ENCODE data around the gene UGGT2.
"Not testable (repeated sequence)": the region's sequence is repeated elsewhere in the genome, so short reads cannot be mapped to it uniquely, and the experiment has no call there.

The UGGT2 gene

DNA sequence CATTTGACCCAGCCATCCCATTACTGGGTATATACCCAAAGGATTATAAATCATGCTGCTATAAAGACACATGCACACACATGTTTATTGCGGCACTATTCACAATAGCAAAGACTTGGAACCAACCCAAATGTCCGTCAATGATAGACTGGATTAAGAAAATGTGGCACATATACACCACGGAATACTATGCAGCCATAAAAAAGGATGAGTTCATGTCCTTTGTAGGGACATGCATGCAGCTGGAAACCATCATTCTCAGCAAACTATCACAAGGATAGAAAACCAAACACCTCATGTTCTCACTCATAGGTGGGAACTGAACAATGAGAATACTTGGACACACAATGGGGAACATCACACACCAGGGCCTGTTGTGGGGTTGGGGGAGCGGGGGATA is 2.2 kb downstream of the UGGT2 start:
- DNase-seq (ENCODE audit: low spot score): not testable (repeated sequence)

DNA sequence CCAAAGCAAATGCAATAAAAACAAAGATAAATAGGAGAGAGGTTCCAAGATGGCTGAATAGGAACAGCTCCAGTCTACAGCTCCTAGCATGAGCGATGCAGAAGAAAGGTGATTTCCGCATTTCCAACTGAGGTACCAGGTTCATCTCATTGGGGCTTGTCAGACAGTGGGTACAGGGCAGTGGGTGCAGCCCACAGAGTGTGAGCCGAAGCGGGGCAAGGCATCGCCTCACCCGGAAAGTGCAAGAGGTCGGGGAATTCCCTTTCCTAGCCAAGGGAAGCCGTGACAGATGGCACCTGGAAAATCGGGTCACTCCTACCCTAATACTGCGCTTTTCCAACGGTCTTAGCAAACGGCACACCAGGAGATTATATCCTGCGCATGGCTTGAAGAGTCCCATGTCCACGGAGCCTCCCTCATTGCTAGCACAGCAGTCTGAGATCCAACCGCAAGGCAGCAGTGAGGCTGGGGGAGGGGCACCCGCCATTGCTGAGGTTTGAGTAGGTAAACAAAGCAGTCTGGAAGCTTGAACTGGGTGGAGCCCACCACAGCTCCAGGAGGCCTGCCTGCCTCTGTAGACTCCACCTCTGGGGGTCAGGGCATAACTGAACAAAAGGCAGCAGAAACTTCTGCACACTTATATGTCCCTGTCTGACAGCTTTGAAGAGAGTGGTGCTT is 6.6 kb downstream of the UGGT2 start:
- not testable (repeated sequence) for DNase-seq (ENCODE audit: low spot score)

- DNase-seq (ENCODE audit: low spot score): no peak
Measured at GRCh38 chr13:96044238-96044637, 9.0 kb downstream of the UGGT2 start.

DNA sequence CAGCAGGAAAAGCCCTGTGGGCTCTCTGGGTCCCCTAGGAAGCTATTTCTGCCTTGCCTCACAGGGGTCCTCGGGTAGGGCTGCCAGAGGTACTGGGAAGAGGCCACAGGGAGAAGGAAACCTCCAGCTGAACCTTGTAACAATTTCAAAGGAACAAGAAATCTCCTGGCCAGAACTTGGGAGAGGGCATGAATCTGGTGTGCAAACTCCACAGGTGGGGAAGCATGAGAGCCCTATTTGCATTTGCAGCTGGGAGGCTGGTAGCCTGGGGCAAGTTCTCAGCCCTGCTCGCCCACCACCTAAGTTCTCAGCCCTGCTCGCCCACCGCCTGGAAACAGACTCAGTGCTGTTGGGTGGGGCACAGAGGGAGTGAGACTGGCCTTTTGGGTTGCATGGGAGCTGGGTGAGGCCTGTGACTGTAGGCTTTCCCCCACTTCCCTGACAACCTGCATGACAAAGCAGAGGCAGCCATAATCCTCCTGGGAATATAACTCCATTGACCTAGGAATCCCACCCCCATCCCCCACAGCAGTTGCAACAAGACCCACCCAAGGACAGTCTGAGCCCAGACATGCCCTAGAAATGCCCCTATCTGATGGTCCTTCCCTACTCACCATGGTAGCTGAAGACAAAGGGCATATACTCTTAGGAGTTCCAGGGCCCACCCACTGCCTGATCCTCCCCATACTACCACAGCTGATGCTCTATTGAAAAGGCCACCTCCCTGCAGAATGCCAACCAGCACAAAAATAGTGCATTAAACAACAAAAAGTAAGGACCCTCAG is 11.7 kb downstream of the UGGT2 start:
- no peak for DNase-seq (ENCODE audit: low spot score)

DNA sequence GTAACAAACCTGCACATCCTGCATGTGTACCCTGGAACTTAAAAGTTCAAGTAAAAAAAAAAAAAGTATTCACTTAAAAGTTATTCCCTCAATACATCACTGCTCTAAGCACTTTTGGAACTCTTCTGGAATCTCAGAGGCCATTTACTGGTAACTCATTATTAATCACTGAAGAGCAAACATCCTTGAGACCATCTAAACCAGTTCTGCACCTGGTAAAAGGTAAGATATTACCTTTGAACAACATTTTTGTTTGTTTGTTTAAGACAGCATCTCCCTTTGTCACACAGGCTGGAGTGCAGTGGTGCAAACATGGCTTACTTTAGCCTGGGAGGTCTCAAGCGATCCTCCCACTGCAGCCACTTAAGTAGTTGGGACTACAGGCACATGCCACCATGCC is 16.7 kb downstream of the UGGT2 start:
- DNase-seq (ENCODE audit: low spot score): no peak

DNA sequence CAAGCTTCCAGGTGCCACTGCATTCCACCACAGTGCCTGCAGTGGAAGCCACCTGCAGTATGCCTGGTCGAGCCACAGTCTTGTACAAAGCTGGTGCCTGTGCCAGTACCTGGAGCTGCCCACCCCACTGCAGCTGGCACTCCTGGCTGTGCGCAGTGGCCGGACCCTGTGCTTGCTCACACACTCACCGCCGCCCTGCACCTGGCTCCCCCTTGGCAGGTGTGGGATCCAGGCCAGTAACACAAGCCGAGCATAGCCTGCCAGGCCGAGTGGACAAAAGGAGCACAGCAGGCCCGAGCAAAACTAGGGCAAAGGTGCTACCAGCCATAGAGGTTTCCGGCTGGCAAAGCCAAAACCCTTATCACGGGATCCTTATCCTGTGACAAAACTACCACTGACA is 18.5 kb downstream of the UGGT2 start:
- no peak for DNase-seq (ENCODE audit: low spot score)

DNA sequence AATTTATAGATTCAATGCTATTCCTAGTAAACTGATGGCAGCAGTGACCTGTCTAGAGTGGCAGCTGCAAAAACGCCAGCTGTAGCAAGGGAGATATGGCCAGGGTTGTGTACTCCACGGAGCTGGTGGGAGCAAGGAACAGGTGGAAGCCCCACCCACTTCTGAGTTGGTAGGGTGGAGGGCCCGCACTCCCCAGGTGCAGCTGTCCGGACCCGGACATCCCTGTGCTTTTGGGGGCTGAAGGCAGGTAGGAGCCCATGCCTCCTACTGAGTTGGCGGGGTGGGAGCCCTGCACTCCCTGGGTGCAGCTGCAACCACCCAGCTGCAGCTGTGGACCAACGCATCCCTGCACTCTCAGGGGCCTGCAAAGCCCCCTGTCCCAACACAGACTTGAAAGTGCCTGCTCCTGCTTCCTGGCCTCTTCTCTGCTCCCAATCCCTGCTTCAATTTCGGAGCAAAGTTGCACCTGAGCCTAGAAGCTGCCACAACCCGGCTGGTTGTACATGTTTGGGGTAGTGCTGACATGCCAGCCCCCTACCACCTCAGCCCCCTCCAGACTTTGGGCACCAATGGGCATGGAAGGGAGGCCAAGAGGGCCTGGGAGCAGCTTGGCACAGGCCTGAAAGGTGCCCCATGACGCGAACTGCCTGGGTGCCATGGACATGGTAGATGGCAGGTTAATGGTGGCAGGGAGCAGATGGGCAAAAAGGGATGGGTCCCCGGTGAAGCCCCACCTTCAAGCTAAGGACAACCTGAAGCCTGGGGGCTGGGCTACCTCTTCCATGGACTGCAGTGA is 19.8 kb downstream of the UGGT2 start:
- no peak for DNase-seq (ENCODE audit: low spot score)

DNA sequence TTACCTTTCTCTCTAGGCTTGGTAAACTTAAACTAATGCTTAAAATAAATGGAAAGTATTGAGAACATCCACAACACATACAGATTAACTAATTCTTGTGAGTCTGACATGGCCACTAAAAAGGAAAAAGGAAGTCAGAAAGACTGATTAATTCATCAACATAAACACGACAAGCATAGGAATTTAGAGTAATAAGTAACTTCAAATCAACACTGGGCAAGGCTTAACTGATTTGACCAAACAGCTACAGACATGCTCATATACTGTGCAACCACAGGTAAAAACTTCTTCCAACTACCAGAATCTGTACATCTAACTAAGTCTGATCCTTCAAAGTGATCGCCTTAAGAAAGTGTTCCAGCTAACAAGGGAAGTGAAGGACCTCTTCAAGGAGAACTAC is 20.5 kb downstream of the UGGT2 start:
- no peak for DNase-seq (ENCODE audit: low spot score)

DNA sequence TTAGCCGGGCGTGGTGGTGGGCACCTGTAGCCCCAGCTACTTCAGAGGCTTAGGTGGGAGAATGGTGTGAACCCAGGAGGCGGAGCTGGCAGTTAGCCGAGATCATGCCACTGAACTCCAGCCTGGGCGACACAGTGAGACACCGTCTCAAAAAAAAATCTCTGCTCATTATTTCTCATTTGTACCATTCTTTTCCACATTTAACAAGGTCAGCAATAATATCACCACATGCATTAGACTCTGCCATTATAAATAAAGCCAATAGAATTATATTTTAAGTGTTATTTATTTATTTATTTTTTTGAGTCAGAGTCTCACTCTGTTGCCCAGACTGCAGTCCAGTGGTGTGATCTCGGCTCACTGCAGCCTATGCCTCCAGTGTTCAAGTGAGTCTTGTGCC is 24.2 kb downstream of the UGGT2 start:
- no peak for DNase-seq (ENCODE audit: low spot score)

DNA sequence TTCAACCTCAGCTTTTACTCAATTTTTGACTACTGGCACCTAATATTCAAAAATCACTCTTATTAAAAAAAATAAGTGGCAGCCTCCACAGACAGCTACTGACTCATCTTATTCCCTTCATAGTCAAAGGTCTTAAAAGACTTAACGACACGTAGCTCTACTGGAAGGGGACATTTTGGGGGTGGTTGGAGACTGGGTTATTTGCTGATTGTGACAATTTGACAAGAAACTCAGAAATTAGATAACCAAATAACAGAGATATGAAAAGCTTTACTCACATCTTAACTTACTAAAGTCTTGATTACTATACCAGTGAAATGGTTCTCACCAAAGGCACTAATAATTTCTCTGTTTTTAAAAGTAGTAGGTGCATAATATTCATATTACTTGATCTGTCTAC is 25.7 kb downstream of the UGGT2 start:
- DNase-seq (ENCODE audit: low spot score): no peak

- no peak for DNase-seq (ENCODE audit: low spot score)
Measured at GRCh38 chr13:96025283-96025682, 27.9 kb downstream of the UGGT2 start.

DNA sequence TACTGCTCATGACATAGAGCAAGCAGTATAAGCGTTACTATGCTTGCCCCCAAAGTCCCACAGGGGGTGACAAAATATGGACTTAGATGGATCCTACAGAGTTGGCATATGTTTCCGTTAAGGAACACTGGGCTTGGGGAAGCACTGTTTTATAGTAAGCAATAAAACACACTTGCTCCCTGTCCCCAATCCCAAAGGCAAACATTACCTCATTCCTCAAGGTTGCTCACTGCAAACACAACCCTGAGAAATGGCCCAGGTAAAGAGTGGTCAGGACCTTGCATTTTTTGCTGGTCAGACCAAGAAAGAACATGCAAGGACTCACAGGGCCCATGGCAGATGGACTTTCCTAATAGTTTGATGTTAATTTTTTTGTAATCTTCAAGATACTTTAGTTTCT is 32.3 kb downstream of the UGGT2 start:
- DNase-seq (ENCODE audit: low spot score): no peak

- DNase-seq (ENCODE audit: low spot score): peak; percentile 72
Measured at GRCh38 chr13:96020155-96020575, 33.0 kb downstream of the UGGT2 start.

DNA sequence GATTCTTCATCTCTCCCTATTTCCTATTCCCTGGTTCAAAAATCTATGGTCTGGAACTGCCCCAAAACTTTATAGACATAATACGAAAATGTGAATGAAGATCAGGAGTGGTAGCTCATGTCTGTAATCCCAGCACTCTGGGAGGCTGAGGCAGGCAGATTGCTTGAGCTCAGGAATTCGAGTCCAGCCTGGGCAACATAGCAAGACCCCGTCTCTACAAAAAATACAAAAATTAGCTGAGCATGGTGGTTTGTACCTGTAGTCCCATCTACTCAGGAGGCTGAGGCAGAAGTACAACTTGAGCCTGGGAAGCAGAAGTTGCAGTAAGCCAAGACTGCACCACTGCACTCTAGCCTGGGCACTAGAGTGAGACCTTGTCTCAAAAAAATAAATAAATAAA is 35.1 kb downstream of the UGGT2 start:
- no peak for DNase-seq (ENCODE audit: low spot score)

DNA sequence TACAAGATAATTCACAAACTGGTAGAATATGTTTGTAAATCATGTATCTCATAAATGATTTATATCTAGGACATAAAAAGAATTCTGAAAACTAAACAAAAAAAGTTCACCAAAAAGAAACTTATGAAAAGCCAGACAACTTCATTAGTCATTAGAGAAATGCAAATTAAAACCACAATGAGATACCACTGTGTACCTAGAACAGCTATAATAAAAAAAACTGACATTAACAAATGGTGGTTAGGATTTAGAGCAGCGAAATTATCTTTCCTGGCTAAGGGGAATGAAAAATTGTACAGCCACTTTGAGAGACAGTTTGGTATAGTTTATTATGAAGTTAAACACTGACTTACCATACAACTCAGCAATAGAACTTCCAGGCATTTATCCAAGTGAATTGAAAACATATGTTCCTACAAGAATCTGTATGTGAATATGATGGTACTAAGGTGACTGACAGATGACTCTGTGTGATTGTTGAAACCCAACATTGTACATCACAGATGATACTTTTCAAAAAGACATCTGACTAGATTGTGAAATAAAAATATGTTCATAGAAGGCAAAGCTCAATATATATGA is 41.8 kb downstream of the UGGT2 start:
- DNase-seq (ENCODE audit: low spot score): no peak

DNA sequence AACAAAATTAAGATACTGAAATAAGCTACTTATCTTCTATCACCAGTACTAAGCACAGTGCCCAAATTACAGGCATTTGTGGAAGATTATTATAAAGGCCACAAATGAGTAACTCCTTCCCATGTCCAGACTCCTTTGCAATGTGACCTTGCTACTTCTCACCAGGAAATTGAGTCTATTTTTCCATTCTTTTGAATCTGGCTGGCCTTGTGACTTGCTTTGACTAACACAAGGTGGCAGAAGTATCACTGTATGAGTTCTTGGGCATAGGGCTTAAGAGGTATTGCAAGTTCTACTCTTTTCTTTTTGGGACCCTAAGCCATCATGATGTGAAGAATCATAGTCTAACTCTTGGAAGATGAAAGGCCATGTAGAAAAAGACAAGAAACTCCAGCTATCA is 49.9 kb downstream of the UGGT2 start:
- no peak for DNase-seq (ENCODE audit: low spot score)

GRCh38 chr13:96002322-96003131 is 50.7 kb downstream of the UGGT2 start:
- no peak for DNase-seq (ENCODE audit: low spot score)

DNA sequence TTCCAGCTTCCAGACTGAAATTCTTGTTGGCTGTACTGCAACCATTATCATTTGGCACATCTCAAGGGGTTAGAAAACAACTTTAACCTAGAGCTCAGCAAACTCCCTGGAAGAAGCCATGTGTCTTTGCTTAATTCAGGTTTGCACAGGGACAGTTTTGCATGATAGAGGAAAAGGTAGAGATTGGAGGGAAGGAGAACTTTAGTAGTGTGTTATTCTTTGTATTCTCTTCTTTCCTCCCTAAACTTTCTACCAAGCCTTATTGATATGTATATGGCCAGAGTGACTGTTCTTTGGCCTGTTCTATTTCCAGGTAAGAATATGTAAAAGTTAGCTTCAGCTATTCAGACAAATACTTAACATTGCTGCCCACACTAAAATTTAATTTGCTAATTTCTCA is 53.1 kb downstream of the UGGT2 start:
- no peak for DNase-seq (ENCODE audit: low spot score)

DNA sequence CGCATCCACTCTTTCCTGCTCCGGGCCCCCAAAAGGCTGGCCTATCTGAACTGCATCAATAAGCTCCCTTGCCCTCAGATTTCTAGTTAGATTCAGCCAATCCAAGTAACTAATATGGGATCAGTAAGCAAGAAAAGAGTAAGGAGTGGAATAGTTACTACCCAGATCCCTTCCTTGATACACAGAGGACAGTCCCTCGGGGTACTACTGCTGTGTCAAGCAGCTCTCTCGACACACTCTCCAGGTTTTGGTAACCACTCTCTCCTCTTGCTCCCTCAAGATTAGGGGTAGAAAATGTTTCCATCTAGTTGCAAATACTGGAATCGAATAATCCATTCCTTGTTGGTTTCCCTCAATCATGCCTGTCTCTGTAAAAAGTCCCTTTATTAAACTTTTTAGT is 65.4 kb downstream of the UGGT2 start:
- no peak for DNase-seq (ENCODE audit: low spot score)

GRCh38 chr13:95982144-95982543 is 71.1 kb downstream of the UGGT2 start:
- DNase-seq (ENCODE audit: low spot score): no peak

GRCh38 chr13:95972651-95973050 is 80.5 kb downstream of the UGGT2 start:
- not testable (repeated sequence) for DNase-seq (ENCODE audit: low spot score)
